Heart left ventricle (tissue), 13 donors: Measurements from ENCODE around the gene NOL9.

Experiments used
- POLR2A ChIP-seq, 2 donors: fragments of 450-650 bp; IDR thresholded peaks; one replicate each; pipeline ENCODE4 v1.6.1; 2017; ENCODE audit warnings: antibody characterized with exemption in 2 of 2, mild to moderate bottlenecking in 2 of 2, moderate library complexity in 2 of 2
- TF ChIP-seq, protein P1 (sequence below), 12 donors: fragments of 200-600 bp; sonication (generic) in 4 of 12; IDR thresholded peaks; one replicate each; pipeline versions ENCODE4 v1.5.0 to v1.8.0; 2018 to 2022; ENCODE audit warnings: antibody characterized with exemption in 12 of 12, mild to moderate bottlenecking in 5 of 12
- donor health status: ischemic (EF 13 %, LVEDD 7.1; RV severe dilation, severe dysfunction).
- donor health status: DM: no; HTN: yes; CAD: no.
- donor health status: DM: no; HTN: no; CAD: no.
- donor health status: ischemic (EF 25% LVEDD 6.9; RV normal size, moderate dysfunction).
- donor health status: ischemic (EF 25% LVEDD 5.7; RV mildly dilated, moderate dysfunction).
- donor health status: ischemic (EF 35%, LVEDD 5.7; RV mildly dilated, moderate dysfunction).
- donor health status: nonischemic (EF 11% LVEDD 7.7; RV severe dilation, severe dysfunction).
- donor health status: DM: yes; HTN: yes; CAD: no.
- donor health status: PGD.
- donor health status: ischemic (EF 29% LVEDD 5.4; RV normal size, mild dysfunction).
- donor health status: nonischemic (EF 23%, LVEDD 6.1; RV moderate dilation, normal function).

DNA sequence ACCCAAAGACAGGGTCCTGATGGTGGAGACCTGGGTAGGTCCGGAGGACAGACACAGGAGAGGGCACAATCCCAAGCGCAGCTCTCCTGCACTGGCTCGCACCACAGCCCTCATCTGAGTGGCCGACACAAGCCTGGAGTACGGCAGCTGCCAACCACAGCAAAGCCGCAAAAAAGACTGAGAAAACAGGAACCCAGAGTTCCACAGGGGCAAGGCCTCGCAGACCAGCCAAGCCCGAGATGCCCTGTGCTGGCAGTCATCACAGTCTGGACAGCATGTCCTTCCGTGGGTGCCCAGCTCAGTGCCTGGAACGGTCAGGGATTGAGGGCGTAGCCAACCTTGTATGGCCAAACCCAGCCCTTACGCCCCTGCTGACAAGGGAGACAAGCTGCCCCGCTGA is 36.9 kb upstream of the NOL9 start:
- TF ChIP-seq, protein P1, sequence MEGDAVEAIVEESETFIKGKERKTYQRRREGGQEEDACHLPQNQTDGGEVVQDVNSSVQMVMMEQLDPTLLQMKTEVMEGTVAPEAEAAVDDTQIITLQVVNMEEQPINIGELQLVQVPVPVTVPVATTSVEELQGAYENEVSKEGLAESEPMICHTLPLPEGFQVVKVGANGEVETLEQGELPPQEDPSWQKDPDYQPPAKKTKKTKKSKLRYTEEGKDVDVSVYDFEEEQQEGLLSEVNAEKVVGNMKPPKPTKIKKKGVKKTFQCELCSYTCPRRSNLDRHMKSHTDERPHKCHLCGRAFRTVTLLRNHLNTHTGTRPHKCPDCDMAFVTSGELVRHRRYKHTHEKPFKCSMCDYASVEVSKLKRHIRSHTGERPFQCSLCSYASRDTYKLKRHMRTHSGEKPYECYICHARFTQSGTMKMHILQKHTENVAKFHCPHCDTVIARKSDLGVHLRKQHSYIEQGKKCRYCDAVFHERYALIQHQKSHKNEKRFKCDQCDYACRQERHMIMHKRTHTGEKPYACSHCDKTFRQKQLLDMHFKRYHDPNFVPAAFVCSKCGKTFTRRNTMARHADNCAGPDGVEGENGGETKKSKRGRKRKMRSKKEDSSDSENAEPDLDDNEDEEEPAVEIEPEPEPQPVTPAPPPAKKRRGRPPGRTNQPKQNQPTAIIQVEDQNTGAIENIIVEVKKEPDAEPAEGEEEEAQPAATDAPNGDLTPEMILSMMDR (IDR thresholded peaks at IDR 0.05): no peak
- TF ChIP-seq POLR2A (IDR thresholded peaks at IDR 0.05): no peak
